GM19467 (cell line): ENCODE results near the gene PDE4D.

Experiments
- ATAC-seq: cut with Tn5 transposase; IDR thresholded peaks from one replicate; pipeline ENCODE4 v1.9.1; 2021; ENCODE audit warnings: mild to moderate bottlenecking, moderate library complexity; ENCODE audit not compliant: unreplicated experiment

Gene PDE4D

GRCh38 chr5:59351076-59351794 is 542.3 kb downstream of the PDE4D start:
- ATAC-seq, result no peak

DNA sequence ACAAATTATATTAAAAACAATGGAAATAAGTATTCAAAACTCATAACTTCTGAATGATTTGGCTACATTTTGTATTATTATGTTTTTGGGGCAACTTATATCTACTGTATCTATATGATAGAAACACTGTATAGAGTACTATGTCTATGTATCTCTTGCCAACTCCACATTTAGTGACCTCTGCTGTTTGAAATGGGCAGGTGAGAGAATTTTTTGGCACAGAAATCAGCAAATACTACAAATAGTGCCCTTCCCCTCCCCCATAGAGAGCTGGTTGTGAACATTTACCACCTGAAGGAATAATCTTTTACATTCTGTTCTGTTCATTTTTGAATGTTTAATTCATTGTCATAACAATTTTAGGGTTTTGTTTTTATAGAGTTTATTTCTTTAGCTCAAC is 545.3 kb downstream of the PDE4D start:
- no peak for ATAC-seq

DNA sequence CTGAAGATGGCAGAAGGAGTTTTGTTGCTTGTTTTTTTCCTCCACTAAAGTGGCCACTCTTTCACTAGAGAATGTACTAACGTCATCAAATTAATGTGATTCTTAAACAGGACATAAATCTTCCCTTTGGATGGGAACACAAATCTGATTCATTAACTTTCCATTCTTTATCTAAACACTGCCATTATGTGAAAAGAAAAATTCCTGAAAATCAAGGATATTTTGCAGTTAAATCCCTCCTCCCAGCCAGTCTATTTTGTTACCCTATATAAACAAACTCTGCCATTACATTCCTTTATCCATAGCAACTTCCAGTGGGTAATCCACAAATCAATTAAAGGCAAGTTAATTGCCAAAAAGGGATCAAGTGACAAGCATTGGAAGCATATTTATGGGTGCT is 546.5 kb downstream of the PDE4D start:
- no peak for ATAC-seq

GRCh38 chr5:59346514-59346913 is 547.0 kb downstream of the PDE4D start:
- no peak for ATAC-seq

- ATAC-seq, result no peak
Observed at GRCh38 chr5:59342181-59342580, 551.3 kb downstream of the PDE4D start.

- ATAC-seq, result no peak
Observed at GRCh38 chr5:59341760-59342159, 551.8 kb downstream of the PDE4D start.

- no peak for ATAC-seq
Observed at GRCh38 chr5:59341155-59341554, 552.4 kb downstream of the PDE4D start.

DNA sequence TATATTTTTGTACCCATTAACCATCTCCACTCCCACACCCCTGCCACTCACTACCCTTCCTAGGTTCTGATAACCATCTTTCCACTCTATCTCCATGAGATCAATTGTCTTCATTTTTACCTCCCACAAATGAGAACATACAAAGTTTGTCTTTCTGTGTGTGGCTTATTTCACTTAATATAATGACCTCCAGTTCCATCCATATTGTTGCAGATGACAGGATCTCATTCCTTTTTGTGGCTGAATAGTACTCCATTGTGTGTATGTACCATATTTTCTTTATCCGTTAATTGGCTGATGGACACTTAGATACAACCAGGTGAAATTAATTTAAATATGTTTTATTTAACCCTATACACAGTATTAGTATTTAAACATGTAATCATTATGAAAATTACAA is 552.9 kb downstream of the PDE4D start:
- no peak for ATAC-seq

GRCh38 chr5:59337240-59337639 is 556.3 kb downstream of the PDE4D start:
- no peak for ATAC-seq

GRCh38 chr5:59335544-59335943 is 558.0 kb downstream of the PDE4D start:
- ATAC-seq, result no peak

- ATAC-seq, result no peak
Observed at GRCh38 chr5:59333416-59333815, 560.1 kb downstream of the PDE4D start.

DNA sequence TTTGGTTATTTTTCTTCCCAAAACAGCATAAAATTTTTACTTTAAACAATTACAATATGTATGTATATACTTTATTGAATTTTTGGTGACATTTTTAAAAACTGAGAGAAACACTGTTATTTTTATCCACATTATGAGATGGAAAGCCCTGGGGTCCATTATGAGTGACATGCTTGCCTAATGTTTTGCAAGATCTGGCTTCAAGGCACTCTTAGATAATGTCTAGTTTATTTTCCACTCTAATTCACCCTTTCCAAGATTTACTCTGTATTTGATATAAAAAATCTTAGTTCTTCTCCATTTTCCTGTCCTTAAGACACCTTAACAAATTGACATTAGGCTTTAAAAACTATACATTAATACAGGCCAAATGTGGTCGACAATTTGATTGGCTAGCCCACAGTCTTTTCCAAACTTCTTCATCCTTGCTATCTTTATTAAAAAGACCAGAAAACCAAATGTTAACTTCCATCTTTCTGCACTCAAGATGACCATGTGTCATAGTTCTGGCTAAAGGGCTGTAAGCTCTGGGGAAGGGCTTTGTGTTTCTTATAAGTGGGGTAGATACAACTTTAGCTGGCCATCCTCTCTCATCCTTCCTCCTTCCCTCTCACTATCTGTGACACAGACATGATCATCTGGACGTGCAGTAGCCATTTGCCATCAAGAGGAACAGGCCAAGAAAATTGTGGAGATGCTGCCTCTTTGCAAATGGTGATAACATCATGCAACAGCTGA is 561.1 kb downstream of the PDE4D start:
- no peak for ATAC-seq

GRCh38 chr5:59330680-59331079 is 562.8 kb downstream of the PDE4D start:
- ATAC-seq, result no peak

GRCh38 chr5:59328709-59329296 is 564.7 kb downstream of the PDE4D start:
- ATAC-seq, result no peak

GRCh38 chr5:59327191-59327980 is 566.1 kb downstream of the PDE4D start:
- no peak for ATAC-seq

DNA sequence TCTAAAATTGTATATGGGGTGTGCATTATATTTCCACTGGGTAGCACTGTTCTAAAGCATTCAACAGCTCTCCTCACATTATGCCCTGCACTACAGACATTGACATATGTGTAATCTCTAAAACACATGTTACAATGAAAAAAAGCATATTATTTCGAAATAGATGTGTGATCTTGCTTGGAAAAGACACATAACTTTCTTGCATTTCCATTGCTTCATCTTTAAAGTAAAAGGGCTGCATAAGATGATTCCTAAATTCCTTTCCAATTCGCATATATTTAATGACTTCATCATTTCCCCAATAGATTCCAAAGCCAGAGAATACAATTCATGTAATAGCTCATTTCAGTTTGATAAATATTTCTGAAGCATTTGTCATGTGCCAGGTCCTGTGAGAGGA is 566.9 kb downstream of the PDE4D start:
- no peak for ATAC-seq

GRCh38 chr5:59325070-59325469 is 568.5 kb downstream of the PDE4D start:
- ATAC-seq, result no peak

- ATAC-seq, result no peak
Observed at GRCh38 chr5:59322894-59323293, 570.6 kb downstream of the PDE4D start.

DNA sequence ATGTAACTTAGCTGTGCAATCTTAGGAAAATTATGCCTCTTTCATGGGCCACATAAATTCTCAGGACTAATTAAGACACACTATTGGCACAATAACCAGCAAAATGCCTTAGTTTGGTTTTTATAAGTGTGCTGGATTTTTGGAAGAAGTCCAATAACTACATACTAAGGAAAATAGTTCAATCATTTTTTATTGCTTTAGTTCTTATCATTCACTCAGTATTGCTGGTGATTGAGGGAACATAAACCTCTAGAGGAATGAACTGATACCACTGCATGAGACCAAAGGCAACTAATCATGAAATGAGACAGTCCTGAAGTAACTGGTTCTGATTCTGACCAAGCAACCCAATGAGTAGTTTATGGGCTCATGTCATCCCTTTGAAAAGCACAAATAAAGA is 571.5 kb downstream of the PDE4D start:
- no peak for ATAC-seq

GRCh38 chr5:59321642-59322041 is 571.9 kb downstream of the PDE4D start:
- no peak for ATAC-seq

- no peak for ATAC-seq
Observed at GRCh38 chr5:59320420-59320819, 573.1 kb downstream of the PDE4D start.
